ENCODE measurements around the gene MLLT10. TPM values are rescaled to one million over a fixed set of nuclear protein-coding genes. Genes with fewer than 3 reads are reported as not detected.

MLLT10 gene
- total and polyA plus RNA-seq, 12 donors, result 15.8 to 49.1 (median 29.8) TPM

DNA sequence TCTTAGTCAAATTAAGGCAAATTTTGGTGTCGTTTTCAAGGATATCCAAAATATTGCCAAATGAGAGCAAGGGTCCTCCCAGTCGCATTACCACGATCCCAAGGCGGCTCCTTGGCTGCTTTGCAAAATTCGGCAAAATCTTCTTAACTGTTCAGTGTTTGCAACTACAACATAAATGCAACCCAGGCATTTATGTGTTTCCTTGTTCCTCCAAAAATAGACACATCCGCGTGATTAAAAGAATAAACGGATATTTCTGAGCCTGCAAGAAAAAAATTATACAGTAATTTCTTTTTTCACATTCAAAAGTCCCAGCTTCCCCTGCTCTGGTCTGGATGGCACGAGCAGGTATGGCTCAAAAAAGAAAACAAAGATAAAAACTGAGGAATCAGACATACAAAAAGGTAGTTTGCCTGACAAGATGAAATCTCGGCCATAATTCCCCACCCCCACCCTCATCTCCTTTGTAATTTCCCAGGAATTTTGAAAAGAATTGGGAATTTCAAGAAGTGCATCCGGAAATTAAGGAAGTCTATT lies 14.6 kb upstream of the MLLT10 start:
- Histone ChIP-seq H3K36me3 (replicated peaks in 1 of 2) (no peaks in the 10 kb centered on the region), H3K27me3 (no peaks in the 10 kb centered on the region), H3K9me3 (replicated peaks in 1 of 3) (no peaks in the 10 kb centered on the region), H3K4me3 (peak overlapping the region in 3 of 4 donors; percentile 13 to 70 (median 45)), H3K4me1 (replicated peaks in 1 of 2) (peaks cover 15 to 34% of the 10 kb centered on the region in 2 donors), H3K27ac (peak overlapping the region; percentile 71 to 90 (median 85))
- 4 to 10% (median 6%) methylated on average over 11 of the region's 11 CpGs for WGBS, 4 donors
- intact Hi-C loops (cut with DNase I), result loop anchor here in 1 of 2 donors (5.0 kb wide), 1 partner anchor 213 kb away; no protein-coding TSS in a partner anchor
- DNase-seq, result no peak
- no peak for TF ChIP-seq POLR2A (IDR thresholded peaks at IDR 0.05)
- TF ChIP-seq, protein P1, sequence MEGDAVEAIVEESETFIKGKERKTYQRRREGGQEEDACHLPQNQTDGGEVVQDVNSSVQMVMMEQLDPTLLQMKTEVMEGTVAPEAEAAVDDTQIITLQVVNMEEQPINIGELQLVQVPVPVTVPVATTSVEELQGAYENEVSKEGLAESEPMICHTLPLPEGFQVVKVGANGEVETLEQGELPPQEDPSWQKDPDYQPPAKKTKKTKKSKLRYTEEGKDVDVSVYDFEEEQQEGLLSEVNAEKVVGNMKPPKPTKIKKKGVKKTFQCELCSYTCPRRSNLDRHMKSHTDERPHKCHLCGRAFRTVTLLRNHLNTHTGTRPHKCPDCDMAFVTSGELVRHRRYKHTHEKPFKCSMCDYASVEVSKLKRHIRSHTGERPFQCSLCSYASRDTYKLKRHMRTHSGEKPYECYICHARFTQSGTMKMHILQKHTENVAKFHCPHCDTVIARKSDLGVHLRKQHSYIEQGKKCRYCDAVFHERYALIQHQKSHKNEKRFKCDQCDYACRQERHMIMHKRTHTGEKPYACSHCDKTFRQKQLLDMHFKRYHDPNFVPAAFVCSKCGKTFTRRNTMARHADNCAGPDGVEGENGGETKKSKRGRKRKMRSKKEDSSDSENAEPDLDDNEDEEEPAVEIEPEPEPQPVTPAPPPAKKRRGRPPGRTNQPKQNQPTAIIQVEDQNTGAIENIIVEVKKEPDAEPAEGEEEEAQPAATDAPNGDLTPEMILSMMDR (IDR thresholded peaks at IDR 0.05), result no peak

DNA sequence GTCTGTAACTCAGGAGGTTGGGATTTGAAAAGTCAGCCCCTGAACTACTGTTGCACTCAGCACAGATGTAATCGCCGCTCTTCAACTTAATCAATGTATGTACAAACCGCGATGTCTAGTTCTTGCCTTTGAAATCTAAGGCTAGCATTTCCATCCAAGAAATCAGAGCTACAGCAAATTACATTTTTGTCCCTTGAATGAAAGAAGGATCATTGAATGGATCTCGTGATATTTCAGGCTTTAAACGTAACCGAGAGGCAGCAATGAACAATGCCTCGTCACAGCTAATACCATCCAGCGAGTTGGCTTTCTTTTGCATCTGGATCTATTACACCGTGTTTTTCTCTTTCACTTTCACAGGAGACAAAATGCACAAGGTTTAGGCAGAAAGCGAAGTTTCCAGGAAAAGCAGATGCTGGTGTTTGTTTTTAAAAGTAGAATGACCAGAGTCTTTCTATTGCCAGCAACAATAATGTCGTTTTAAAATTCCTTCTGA lies 14.0 kb upstream of the MLLT10 start:
- no peaks in the 10 kb centered on the region for H3K27me3 ChIP-seq
- H3K4me1 ChIP-seq (replicated peaks in 1 of 2), result peaks cover 15 to 33% of the 10 kb centered on the region in 2 donors
- TF ChIP-seq, protein P1 (IDR thresholded peaks at IDR 0.05), result no peak
- peak in 1 of 2 donors; percentile 82 for TF ChIP-seq POLR2A (IDR thresholded peaks at IDR 0.05)
- 4 to 6% (median 6%) methylated on average over 12 of the region's 12 CpGs for WGBS, 4 donors
- intact Hi-C loops (cut with DNase I), result loop anchor here in 1 of 2 donors (5.0 kb wide), 1 partner anchor 212 kb away; no protein-coding TSS in a partner anchor
- H3K4me3 ChIP-seq, result peak overlapping the region in 2 of 4 donors; percentile 45 to 70
- no peaks in the 10 kb centered on the region for H3K36me3 ChIP-seq (replicated peaks in 1 of 2)
- H3K27ac ChIP-seq, result peak overlapping the region; percentile 67 to 90 (median 85)
- no peaks in the 10 kb centered on the region for H3K9me3 ChIP-seq (replicated peaks in 1 of 3)
- peak in 2 of 7 donors; percentile 56 to 69 for DNase-seq

DNA sequence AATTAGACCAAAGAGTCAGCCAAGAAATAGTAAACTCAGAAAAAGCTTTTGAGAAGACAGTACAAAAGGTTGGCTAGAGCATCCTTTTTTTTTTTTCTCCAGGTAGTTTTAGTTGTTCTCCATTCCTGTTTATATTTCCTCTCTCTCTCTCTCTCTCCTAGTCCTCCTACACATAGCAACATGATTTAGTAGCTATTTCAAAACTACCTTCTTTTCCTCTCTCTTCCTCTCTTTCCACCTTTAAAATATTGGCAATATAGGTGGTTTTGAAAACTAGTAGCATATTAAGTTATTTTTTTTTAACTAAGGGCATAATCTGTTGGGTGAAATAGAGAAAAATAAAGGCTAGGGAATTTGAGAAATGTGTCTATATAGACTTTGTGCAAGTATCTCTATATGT lies 13.5 kb upstream of the MLLT10 start:
- Histone ChIP-seq H3K4me3 (peak overlapping the region in 2 of 4 donors; percentile 45 to 70), H3K4me1 (replicated peaks in 1 of 2) (peaks cover 15 to 33% of the 10 kb centered on the region in 2 donors), H3K27ac (peak overlapping the region in 4 of 5 donors; percentile 79 to 90 (median 87)), H3K9me3 (replicated peaks in 1 of 3) (no peaks in the 10 kb centered on the region), H3K27me3 (no peaks in the 10 kb centered on the region), H3K36me3 (replicated peaks in 1 of 2) (no peaks in the 10 kb centered on the region)
- intact Hi-C loops (cut with DNase I), result no loop called here
- TF ChIP-seq, protein P1 (IDR thresholded peaks at IDR 0.05), result no peak
- TF ChIP-seq POLR2A (IDR thresholded peaks at IDR 0.05), result no peak
- DNase-seq, result no peak

DNA sequence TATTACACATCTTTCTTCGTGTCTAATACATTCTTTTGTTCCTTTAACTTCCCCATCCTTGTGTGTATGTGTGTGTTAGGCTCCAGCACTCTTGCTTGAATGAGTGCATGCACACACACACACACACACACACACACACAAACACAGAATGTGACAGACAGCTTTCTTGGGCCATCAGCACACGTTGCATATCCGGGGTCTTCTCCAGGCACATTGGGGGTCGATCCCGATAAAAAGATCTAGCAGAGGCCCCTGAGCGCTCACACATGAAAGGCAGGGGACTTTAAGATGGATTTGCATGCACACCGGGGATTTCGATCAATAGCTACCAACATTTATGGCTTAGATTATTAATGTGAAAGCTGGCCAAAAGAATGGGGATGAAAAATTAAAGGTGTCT lies 13.1 kb upstream of the MLLT10 start:
- DNase-seq, result no peak
- 65 to 78% (median 69%) methylated on average over 8 of the region's 8 CpGs for WGBS, 4 donors
- Histone ChIP-seq H3K4me1 (replicated peaks in 1 of 2) (peaks cover 11 to 29% of the 10 kb centered on the region in 2 donors), H3K9me3 (replicated peaks in 1 of 3) (no peaks in the 10 kb centered on the region), H3K4me3 (no peak overlapping the region), H3K36me3 (replicated peaks in 1 of 2) (no peaks in the 10 kb centered on the region), H3K27ac (peak overlapping the region in 3 of 5 donors; percentile 44 to 89 (median 85)), H3K27me3 (no peaks in the 10 kb centered on the region)
- no peak for TF ChIP-seq POLR2A (IDR thresholded peaks at IDR 0.05)
- TF ChIP-seq, protein P1 (IDR thresholded peaks at IDR 0.05), result no peak
- intact Hi-C loops (cut with DNase I), result no loop called here

Measured in adrenal gland (tissue), 12 donors.